ENCODE results near the gene ZNF740. TPM values are rescaled to one million over a fixed set of nuclear protein-coding genes. Genes with fewer than 3 reads are reported as not detected.

ZNF740 gene
- total and polyA plus RNA-seq, 2 donors (not counting 1 experiment from before 2014, with no cell fraction given): 35.9 to 117 TPM

DNA sequence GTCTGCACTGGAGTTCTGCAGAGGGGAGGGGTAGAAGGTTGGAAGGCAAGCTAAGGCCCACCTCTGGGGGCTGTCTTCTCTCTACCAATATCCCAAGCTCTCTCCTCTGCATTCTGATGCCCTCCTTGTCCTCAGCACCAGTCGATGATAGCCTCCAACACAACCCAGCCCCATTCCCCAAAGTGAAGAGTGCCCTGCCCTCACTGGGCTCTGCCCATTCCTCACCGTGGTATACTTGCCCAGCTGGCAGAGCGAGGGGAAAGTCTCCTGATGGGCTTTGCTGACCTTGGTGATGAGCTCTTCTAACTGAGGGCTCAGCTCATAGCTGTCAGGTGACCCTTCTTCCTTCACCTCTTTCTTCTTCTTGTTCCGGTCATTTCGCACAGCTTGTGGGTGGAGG is 33.7 kb downstream of the ZNF740 start:
- Histone ChIP-seq H3K4me1 (ENCODE audit: control insufficient read depth in 2 of 2, insufficient read depth in 2 of 2, low read length in 2 of 2) (peaks cover 52 to 63% of the 10 kb centered on the region in 2 donors), H3K4me2 (replicated peaks; ENCODE audit: low read depth, low read length, poor library complexity, severe bottlenecking) (no peak overlapping the region), H4K20me1 (ENCODE audit: control insufficient read depth, insufficient read depth, low read length, poor library complexity, severe bottlenecking) (no peaks in the 10 kb centered on the region), H3K9ac (ENCODE audit: low read length) (no peak overlapping the region), H3K9me3 (ENCODE audit: control extremely low read depth in 1 of 3, control insufficient read depth in 2 of 3, insufficient read depth in 1 of 3, low read length in 2 of 3) (no peaks in the 10 kb centered on the region), H3K36me3 (replicated peaks in 1 of 2; ENCODE audit: control extremely low read depth in 1 of 2, control insufficient read depth in 1 of 2, extremely low read depth in 1 of 2, insufficient read depth in 2 of 2, low read length in 1 of 2) (peaks cover 0 to 17% of the 10 kb centered on the region in 2 experiments), H2AFZ (ENCODE audit: insufficient read depth, low read depth, low read length, poor library complexity, severe bottlenecking) (no peak overlapping the region), H3K27me3 (replicated peaks in 1 of 4; ENCODE audit: control extremely low read depth in 1 of 4, control insufficient read depth in 3 of 4, insufficient read depth in 4 of 4, low read length in 3 of 4) (no peaks in the 10 kb centered on the region), H3K27ac (ENCODE audit: low read length in 2 of 2) (no peak overlapping the region), H3K79me2 (ENCODE audit: control insufficient read depth, insufficient read depth, low read length) (peaks cover 16% of the 10 kb centered on the region), H3K4me3 (ENCODE audit: control extremely low read depth in 1 of 5, extremely low read depth in 1 of 5, insufficient read depth in 1 of 5, low read depth in 2 of 5, low read length in 4 of 5) (no peak overlapping the region)
- Mint-ChIP-seq H3K9me3 (ENCODE audit: insufficient read depth) (no peaks in the 10 kb centered on the region), H3K4me3 (no peak overlapping the region), H3K27ac (no peak overlapping the region), H3K27me3 (no peaks in the 10 kb centered on the region), H3K4me1 (peaks cover 68% of the 10 kb centered on the region)
- POLR2A ChIA-PET: interaction anchor here (0.8 to 1.3 kb wide), 3 partner anchors 11 to 75 kb away, joined by 3 to 5 read pairs (median 4); partner anchors contain the start of gene ESPL1
- ATAC-seq (ENCODE audit: low read depth): no peak
- 93% methylated on average over 3 of the region's 5 CpGs for WGBS (ENCODE audit: insufficient coverage)
- TF ChIP-seq EZH2 (IDR thresholded peaks at IDR 0.05; ENCODE audit: borderline replicate concordance, insufficient read depth, low read depth, low read length, poor library complexity, severe bottlenecking): no peak
- intact Hi-C loops (cut with micrococcal nuclease): no loop called here
- CTCF ChIA-PET: interaction anchor here (0.8 to 17.1 kb wide), 30 partner anchors 9 to 295 kb away, joined by 3 to 721 read pairs (median 6); partner anchors contain the start of genes AAAS, CSAD, ESPL1 and ITGB7
- DNase-seq: no peak

DNA sequence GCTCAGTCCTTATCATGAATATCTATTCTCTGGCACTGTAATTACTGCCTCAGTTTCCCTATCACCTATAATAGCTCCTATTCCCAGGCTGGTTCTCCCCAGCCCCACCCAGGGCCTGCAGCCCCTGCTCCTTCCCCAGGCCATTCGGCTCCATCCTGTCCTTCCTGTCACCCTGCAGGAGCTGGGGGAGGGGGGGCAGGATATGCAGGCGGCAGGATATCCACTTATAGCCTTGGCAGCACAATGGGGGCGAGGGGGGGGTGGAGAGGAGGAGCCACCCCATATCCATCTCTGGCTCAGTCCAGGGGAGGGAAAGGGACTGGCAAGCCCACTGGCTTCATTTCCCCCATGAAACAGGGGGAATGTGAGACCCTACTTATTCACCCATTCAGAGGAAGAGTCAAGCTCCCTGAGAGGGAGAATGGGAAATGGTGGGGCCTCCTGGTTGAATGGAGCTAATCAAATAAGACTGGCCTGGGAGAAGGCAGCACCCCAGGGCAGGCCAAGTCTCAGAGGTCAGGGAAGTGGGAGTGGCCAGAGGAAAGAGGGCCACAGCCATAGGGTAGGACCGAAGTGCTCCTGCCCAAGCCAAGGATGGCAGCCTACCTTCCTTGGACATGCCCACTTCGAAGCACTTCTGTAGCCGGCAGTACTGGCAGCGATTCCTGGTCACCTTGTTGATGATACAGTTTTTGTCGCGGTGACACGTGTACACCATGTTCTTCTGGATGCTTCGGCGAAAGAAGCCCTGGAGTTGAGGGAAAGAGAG is 34.3 kb downstream of the ZNF740 start:
- Mint-ChIP-seq H3K4me3 (no peak overlapping the region), H3K9me3 (ENCODE audit: insufficient read depth) (no peaks in the 10 kb centered on the region), H3K4me1 (peaks cover 68% of the 10 kb centered on the region), H3K27ac (peak overlapping the region; percentile 47), H3K27me3 (no peaks in the 10 kb centered on the region)
- 94% methylated on average over 6 of the region's 12 CpGs for WGBS (ENCODE audit: insufficient coverage)
- no peak overlapping the region for H3K27ac ChIP-seq (ENCODE audit: low read length in 2 of 2)
- H2AFZ ChIP-seq (ENCODE audit: insufficient read depth, low read depth, low read length, poor library complexity, severe bottlenecking): no peak overlapping the region
- no peaks in the 10 kb centered on the region for H3K27me3 ChIP-seq (replicated peaks in 1 of 4; ENCODE audit: control extremely low read depth in 1 of 4, control insufficient read depth in 3 of 4, insufficient read depth in 4 of 4, low read length in 3 of 4)
- DNase-seq: no peak
- no peak for ATAC-seq (ENCODE audit: low read depth)
- H3K4me3 ChIP-seq (ENCODE audit: control extremely low read depth in 1 of 5, extremely low read depth in 1 of 5, insufficient read depth in 1 of 5, low read depth in 2 of 5, low read length in 4 of 5): no peak overlapping the region
- intact Hi-C loops (cut with micrococcal nuclease): no loop called here
- H3K79me2 ChIP-seq (ENCODE audit: control insufficient read depth, insufficient read depth, low read length): peaks cover 10% of the 10 kb centered on the region
- H3K9ac ChIP-seq (ENCODE audit: low read length): no peak overlapping the region
- no peak overlapping the region for H3K4me2 ChIP-seq (replicated peaks; ENCODE audit: low read depth, low read length, poor library complexity, severe bottlenecking)
- TF ChIP-seq, protein P1, sequence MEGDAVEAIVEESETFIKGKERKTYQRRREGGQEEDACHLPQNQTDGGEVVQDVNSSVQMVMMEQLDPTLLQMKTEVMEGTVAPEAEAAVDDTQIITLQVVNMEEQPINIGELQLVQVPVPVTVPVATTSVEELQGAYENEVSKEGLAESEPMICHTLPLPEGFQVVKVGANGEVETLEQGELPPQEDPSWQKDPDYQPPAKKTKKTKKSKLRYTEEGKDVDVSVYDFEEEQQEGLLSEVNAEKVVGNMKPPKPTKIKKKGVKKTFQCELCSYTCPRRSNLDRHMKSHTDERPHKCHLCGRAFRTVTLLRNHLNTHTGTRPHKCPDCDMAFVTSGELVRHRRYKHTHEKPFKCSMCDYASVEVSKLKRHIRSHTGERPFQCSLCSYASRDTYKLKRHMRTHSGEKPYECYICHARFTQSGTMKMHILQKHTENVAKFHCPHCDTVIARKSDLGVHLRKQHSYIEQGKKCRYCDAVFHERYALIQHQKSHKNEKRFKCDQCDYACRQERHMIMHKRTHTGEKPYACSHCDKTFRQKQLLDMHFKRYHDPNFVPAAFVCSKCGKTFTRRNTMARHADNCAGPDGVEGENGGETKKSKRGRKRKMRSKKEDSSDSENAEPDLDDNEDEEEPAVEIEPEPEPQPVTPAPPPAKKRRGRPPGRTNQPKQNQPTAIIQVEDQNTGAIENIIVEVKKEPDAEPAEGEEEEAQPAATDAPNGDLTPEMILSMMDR (IDR thresholded peaks at IDR 0.05): no peak
- TF ChIP-seq EZH2 (IDR thresholded peaks at IDR 0.05; ENCODE audit: borderline replicate concordance, insufficient read depth, low read depth, low read length, poor library complexity, severe bottlenecking): no peak
- peaks cover 0 to 17% of the 10 kb centered on the region in 2 experiments for H3K36me3 ChIP-seq (replicated peaks in 1 of 2; ENCODE audit: control extremely low read depth in 1 of 2, control insufficient read depth in 1 of 2, extremely low read depth in 1 of 2, insufficient read depth in 2 of 2, low read length in 1 of 2)
- H4K20me1 ChIP-seq (ENCODE audit: control insufficient read depth, insufficient read depth, low read length, poor library complexity, severe bottlenecking): no peaks in the 10 kb centered on the region
- H3K4me1 ChIP-seq (ENCODE audit: control insufficient read depth in 2 of 2, insufficient read depth in 2 of 2, low read length in 2 of 2): peaks cover 49 to 63% of the 10 kb centered on the region in 2 donors
- H3K9me3 ChIP-seq (ENCODE audit: control extremely low read depth in 1 of 3, control insufficient read depth in 2 of 3, insufficient read depth in 1 of 3, low read length in 2 of 3): no peaks in the 10 kb centered on the region
- POLR2A ChIA-PET: interaction anchor here (0.6 to 1.3 kb wide), 4 partner anchors 11 to 75 kb away, joined by 3 to 5 read pairs (median 4); partner anchors contain the start of gene ESPL1
- CTCF ChIA-PET: interaction anchor here (0.6 to 17.1 kb wide), 24 partner anchors 11 to 294 kb away, joined by 3 to 721 read pairs (median 6); partner anchors contain the start of genes AAAS, CSAD, ESPL1 and ITGB7

All from B cell (primary cell).